ENCODE data around the gene PRKCB.

DNA sequence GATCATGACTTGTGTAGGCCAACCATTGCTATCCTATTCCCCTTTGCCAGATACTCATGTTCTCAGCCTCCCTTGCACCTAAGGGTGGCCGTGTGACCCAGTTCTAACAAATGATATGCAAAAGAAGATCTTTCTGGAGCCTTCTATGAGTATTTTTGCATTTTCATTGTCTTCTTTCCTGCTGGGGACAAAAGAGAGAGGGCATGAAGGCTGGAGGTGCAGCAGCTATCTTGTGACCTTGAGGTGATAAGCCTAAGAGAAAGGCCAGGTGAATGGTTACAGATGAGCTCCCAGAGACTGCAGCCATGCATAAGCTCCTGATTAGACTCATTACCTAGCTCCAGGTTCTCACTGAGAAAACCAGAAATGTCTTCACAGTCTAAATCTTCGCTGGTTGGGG lies 38.8 kb upstream of the PRKCB start:
- TF ChIP-seq, protein P1, sequence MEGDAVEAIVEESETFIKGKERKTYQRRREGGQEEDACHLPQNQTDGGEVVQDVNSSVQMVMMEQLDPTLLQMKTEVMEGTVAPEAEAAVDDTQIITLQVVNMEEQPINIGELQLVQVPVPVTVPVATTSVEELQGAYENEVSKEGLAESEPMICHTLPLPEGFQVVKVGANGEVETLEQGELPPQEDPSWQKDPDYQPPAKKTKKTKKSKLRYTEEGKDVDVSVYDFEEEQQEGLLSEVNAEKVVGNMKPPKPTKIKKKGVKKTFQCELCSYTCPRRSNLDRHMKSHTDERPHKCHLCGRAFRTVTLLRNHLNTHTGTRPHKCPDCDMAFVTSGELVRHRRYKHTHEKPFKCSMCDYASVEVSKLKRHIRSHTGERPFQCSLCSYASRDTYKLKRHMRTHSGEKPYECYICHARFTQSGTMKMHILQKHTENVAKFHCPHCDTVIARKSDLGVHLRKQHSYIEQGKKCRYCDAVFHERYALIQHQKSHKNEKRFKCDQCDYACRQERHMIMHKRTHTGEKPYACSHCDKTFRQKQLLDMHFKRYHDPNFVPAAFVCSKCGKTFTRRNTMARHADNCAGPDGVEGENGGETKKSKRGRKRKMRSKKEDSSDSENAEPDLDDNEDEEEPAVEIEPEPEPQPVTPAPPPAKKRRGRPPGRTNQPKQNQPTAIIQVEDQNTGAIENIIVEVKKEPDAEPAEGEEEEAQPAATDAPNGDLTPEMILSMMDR (IDR thresholded peaks at IDR 0.05), result no peak
- no peak for TF ChIP-seq EP300 (IDR thresholded peaks at IDR 0.05)
- no peak for TF ChIP-seq POLR2A (IDR thresholded peaks at IDR 0.05)

All from ovary (tissue), 3 donors.